GM21528 (cell line): Measurements from ENCODE around the gene NUP214.

Experiments used
- ATAC-seq: cut with Tn5 transposase; IDR thresholded peaks from one replicate; pipeline ENCODE4 v1.9.1; 2021; ENCODE audit warnings: mild to moderate bottlenecking, moderate library complexity; ENCODE audit not compliant: unreplicated experiment, low FRiP score

Gene NUP214

DNA sequence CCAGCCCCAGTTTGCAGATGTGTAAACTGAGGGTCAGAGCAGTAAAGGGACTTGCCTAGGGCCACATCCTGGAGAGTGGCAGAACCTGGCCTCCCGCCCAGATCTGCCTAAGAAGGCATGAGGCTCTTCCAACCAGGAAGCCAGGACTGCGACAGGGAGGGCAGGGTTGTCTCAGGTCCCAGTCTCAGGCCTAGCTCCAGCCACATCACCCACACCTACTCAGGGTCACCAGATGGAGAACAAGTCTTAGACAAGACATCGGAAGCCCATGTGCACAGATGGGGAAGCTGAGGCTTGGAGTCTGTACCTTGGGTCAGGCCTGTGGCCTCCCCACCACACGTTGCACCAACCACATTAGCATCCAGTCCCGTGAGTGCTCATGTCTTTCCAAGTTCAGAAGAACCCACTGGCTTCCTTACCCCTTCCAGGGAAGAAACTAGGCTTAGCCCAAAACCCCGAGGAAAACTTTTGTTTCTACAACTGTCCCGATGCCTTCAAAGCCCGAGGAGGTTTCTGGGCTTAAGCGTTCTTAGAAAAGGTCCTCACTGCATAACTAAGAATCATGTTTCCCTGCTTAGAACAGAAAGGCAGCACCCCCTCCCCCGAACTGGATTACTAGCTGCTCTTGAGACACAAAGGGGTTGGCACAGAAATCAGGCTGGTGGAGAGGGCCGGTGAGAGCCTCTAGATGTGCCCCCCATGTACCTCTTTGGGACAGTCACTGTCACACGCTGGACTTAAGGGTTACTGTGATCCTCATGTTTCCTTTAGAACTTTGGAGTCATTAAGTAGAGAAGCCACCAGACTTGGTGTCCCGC, 148.7 kb downstream of the NUP214 start:
- ATAC-seq, result no peak

DNA sequence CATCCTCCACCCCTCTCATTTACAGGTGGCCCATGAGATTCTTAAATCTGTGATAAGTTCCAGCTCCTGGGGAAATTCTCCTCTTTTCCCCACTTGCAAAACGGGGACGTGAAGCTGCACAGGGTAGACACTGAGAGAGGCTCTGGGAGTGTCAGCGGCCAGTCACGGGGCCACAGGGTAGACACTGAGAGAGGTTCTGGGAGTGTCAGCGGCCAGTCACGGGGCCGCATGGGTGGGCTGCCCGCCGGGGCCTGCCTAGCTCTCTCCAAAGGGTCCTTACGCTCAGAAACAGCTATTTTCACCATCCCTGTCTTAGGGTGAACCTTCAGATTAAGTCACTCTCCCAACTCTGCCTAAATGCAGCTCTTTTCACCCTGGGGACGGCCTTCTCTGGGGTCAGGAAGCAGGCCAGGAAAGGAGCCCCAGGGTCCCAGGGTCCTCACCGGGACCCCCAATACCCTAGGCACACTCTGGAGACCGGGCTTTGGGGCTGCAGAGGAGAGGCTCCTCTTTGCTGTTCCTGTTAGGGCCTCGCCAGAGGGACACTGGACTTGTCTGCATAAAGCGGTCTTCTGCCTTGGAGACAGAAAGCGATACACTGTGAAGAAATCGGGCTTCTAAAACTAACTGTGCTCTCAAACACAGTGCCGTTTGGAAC, 149.4 kb downstream of the NUP214 start:
- ATAC-seq, result no peak

DNA sequence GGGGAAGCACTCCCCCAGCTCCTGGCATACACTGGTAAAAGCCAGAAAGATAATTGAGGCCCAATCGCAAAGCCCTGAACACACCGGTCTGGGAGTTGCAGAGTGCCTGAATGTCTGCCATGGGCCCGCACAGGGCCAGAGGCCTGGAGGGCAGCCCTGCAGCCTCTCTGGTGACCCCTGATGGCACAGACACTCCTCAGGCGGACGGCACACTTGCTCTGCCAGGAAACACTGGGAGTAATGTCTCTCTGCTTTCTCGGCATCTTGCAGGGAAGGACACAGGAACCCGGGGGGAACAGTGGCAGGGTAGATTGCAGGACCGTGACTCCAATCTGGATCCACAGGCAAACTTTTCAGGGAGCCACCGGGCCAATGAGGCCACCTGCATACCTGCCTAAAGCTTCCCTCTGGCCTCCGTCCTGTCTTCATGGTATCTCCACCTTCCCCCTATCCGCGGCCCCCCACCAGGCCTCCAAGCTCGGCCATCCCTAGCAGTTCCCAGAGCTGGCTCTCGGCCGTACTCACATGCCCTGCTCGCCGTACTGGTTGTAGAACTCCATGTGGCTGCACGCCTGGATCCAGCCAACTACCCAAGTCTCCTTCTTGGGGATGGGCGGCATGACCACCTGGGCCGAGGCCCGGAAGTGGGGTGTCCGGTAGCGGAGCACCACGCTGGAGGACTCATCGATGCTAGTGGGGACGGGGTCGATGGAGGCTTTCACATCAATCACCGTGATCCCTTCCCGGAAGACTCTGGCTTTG, 150.1 kb downstream of the NUP214 start:
- ATAC-seq, result no peak

DNA sequence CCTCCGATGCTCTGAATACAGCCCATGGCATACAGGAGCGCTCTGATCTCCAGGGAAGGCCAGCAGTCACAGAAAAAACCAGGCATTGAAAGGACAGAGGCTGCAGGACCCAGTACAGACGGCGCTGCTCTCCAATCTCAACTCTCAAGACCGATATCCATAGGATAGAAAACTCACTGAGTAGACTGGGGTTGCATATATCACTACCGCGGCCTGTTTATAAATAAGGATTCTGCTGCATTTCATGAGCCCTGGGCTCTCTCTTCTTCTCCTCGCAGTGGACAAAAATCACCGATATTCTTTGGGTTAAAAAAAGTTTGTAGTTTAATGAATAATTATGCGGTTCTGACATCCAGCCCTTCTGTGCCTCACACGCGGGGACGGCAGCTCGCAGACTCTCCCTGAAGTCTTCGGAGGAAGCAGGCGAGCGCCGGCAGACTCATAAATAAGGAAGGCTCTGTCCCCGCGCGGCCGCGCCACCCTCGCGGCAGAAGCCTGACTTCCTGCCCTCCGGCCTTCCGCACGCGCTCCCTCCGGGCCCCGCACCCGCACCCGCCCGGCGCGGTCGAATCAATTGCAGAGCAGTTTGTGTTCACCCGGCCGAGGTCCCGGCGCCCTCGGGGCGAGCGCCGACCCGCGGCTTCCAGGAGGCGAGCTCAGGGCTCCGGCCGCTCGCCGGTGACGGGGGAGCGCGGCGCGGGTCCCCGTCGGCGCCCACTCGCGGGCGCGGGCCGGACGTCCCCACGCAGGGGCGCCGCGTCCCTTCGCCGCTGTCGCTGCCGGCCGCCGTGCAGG, 150.9 kb downstream of the NUP214 start, which contains the start of gene FAM78A:
TSS of gene FAM78A (minus strand) at position 417 of the 795 bp plus-strand sequence. CDS start at position 86, 331 bp downstream.
- ATAC-seq, result no peak

DNA sequence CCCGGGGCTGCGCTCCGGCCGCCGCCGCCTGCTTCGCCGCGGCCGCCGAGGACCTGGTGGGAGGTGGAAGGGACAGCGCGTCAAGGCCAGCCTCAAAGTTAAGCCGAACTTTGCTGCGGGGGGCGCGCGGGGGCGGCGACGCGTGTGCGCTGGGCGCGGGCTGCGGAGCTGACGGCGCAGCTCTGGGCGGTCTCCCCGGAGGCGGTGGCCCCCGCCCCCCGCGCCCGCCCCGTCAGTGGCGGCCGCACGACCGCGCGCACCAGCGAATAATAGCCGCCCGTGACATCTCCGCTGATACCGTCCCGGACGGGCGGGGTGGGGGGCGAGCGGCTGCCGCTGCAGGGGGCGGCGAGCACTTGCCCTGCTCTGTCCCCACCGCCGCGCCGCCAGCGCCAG, 151.5 kb downstream of the NUP214 start:
- ATAC-seq, result no peak

DNA sequence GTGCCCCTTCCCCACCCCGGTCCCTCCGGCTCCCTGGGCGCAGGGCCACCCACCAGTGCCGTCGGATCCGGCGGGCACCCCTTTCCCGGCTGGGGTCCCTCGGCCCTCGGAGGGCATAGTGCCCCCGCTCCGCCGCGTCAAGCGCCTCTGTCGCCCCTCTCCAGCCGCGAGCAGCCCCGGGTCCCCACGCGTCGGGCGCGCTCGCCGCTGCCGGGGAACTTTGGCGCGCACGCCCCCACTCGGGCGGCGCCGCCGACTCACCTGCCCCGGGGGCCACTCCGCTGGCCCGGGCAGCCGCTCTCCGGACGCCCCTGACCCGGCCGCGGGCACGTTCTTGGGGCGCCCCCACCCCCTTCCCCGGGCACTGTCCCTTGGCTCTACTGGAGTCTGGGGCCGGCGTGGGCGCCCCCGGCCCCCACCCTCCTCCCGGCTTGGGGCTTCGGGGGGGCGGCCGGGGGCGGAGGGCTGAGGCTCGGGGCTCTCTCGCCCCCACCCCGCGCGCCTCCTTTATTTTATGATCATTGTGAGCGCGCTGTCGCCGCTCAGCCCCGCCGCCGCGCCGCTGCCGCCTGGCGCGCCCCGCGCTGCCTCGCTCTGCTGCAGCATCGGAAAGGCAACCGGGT, 152.0 kb downstream of the NUP214 start:
- no peak for ATAC-seq

DNA sequence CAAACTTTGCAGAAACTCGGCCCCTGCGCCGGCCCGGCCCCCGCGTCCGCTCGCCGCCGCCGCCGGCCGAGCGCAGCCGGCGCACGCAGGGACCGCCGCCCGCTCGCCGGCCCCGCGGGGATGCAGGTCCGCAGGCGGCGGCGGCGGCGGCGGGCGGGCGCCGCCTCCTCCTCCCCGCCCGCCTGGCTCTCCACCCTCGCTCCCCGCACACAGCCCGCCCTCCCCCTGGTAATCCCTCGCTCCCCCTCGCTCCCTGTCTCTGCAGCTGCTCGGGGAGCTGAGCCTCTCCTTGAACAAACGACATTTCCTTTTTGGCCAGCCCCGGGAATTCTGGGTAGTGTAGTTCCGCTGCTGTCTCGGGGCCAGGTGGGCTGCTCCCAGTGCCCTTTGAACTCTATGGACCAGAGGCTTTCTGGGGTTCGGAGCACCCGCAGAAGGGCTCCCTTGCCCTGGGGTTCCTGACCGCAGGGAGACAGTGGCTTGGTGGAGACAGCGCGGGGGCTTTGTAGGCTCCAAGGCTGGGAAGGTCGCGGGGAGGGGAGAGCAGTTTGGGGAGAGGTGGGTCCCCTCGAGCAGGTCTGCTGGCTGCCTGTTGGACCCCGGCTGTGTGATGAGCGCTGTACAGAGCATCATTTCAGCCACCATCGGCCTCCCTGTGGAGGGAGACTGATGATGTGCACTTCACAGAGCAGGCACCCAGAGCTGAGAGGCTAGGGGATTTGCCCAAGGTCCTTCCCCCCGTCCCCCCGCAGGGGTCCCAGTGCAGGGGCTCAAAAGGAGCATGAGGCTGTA, 152.7 kb downstream of the NUP214 start:
- ATAC-seq, result no peak

DNA sequence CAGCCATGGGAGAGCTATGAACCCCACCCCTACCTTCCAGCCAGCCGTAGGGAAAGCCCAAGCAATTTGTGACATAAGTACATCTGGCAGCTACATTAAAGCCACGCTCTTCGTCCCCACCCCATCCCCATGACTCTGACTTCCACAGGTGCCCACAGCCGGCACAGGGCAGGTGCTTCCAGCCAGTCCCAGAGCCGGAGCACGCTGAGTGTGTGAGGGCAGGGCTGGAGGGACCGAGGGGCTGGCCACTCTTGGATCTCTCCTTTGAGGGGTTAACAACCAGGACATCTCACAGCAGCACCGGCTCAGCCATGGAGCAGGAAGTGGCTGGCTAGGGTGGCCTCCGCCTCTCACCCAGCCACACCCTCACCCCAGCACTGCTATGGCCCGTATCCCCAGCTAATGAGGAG, 153.3 kb downstream of the NUP214 start:
- no peak for ATAC-seq

DNA sequence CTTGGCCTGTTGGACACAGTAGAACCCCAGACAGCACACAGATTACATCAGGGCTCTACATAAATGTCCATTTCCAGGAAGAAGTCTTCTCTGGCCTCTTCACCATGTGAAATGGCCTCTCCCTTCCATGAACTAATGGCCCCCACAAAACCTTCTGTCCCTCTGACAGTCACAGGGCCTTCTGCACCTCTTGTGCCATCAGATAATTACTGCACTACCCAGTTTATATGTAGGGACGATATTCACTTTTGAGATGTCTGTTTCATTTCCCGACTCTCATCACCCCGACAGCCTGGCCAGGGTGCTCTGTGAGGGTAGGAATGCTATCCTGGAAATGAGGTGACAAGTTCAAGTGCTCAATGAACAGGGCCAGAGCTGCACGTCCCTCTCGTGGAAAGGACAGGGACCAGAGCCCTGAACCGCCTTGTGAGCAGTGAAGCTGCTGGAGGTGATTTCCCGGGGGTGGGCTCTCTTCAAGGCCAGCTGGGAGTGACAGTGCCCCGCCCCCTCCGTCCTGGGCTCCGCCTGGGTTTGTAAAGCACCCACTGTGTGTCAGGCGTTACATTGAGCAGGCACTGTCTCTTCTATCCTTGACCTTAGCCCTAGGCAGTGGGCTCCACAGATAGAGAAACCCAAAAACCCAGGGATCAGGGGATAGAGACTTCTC, 153.9 kb downstream of the NUP214 start:
- ATAC-seq, result no peak

DNA sequence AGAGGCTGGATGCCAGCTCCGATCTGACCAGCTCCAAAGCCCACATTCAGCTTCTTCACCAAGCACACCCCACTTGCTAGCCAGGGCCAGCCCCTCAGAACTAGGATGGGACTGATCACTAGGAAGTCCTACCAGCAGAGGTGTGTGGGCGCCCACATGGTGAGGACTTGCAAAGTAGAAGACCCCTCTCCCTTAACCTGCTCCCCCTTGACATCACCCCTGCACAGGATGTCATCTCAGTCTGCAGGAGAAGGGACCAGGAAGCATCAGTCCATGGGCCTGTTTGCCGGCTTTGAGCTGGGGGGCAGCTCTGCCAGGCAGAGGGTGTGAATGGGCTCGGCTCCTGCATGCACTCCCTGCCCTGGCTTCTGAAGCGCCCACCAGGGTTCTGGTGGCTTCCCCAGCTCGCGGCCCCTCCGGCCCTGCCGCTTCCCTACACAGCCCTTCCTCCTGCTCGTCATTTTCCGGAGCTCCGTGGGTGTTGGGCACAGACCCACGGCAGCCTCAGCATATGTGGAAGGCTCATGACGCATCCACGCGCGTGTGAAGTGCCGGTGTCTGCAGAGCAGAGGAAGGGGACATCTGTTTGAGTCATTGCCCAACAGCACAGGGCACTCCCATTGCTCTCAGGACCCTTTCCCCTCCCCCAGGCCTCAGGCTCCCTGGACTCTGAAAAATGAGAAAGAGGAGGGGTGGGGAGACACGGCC, 154.6 kb downstream of the NUP214 start:
- no peak for ATAC-seq

DNA sequence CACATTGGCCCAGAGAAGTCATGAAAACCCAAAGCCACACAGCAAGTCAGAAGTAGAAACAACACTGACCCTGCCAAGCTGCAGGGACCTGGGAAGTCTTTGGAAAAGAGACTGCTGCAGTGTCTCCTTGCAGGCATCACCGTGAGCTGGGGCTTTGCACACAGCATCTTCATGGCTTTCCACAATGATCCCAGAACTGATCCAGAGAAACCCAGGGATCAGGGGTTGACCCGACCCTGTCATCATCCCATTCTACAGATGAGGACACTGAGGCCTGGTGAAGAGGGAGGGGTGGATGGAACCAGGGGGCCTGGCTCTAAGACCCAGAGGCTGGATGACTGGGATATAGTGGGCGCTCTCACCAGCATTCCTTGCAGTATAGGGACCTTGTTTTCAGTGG, 155.3 kb downstream of the NUP214 start:
- ATAC-seq, result no peak

DNA sequence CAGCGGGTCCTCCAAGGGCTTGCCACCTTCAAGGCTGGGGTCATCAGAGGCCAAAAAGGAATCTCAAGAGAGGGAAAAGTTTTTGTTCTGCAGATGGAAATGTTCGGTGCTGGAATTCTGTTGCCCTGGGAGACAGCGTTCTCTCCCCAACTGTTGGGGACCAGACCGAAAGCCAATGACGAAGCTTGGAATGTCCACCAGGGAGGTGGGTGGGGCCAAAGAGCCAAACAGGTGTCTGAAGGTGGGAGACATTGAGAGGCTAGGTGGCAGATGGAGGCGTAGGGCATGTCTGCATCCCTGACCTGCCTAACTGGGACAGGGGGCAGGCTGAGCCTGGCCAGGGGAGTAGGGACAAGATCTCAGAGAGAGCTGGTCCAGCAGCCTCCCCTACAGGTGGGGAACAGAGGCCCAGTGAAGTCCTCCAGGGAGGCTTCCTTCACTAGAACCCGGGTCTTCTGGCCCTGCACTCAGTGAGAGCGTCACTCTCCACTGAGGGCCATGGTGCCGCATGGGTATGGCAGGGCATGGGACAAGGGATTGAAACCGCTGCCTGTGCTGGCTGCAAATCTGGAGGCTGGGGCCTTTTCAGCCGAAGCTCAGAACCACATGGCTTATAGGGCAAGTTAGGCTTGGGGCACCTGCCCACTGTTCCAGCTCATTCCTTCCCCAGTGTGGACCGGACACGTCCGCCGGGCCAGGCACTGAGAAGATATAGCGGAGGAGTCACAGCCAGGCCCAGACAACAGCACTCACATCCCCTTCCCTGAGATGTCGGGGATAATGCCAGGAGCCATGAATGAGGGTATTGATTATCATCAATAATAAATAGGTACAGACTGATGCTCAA, 156.0 kb downstream of the NUP214 start:
- no peak for ATAC-seq

DNA sequence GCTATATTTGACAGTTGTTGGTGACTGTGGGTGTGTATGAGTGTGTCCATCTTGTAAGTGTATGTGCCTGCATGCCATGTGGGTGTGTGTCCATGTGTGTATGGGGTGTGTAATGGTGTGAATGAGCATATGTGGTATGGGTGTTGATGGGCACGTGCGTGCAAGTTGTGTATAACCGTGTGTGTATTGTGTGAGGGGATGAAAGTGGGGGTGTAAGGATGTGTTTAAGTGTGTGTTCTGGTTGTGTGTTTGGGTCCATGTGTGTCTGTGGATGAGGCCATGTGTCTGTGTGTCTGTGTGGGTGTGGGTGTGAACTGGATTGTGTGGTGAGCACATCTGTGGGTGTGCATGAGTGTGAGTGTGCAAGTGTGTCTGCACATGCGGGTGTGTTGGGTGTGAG, 156.8 kb downstream of the NUP214 start:
- no peak for ATAC-seq

DNA sequence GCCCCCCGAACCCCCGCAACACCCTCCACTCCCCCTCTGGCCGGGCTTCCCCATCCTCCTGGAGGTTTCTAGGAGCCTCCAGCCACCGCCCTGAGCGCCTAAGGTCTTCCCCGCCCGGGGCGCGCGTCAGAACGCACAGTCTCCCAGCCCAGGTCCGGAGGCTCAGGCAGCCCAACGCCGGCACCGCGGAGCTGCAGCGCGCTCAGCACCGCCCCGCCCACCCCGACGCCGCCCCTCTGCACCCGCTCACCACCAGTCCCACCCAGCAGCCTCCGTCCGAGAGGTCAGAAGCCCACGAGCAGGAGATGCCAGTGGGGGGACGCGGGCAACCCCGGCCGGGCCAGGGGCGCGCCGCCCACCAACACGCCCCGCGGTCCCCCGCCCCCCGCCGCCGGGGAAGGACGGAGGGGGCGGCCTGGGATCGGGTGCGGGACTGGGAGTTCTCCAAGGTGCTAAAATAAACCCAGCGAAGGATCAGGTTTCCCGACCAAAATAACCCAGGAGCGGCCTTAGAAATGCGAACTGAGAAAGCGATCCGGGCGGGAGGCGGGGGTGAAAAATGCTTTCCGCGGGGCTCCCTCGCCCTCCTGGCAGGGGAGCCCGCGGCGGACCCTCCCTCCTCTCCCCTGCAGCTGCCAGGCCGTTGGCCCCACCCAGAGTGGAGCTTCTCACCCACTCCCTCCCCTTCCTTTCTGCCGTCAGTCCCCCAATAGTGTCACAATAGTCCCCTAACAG, 157.5 kb downstream of the NUP214 start:
- no peak for ATAC-seq
